CD4-positive, alpha-beta T cell (primary cell): ENCODE results near the gene NLGN1. TPM values are rescaled to one million over a fixed set of nuclear protein-coding genes. Genes with fewer than 3 reads are reported as not detected.
"Not testable (repeated sequence)": the region's sequence is repeated elsewhere in the genome, so short reads cannot be mapped to it uniquely, and the experiment has no call there.

Experiments
- ATAC-seq: fragments of 200-7000 bp; cut with Tn5 transposase; one replicate; pipeline ENCODE4 v1.10.0; 2022; ENCODE audit warnings: mild to moderate bottlenecking; ENCODE audit not compliant: poor library complexity
- CTCF ChIA-PET: fragments of 350-600 bp; sonication (Branson Sonifier 250); formaldehyde crosslinking; loops from one replicate; lab custom pipeline; 2021; ENCODE audit warnings: antibody characterized with exemption, inconsistent platforms; lab: Charles Lee
- POLR2A ChIA-PET: fragments of 350-600 bp; sonication (Branson Sonifier 250); formaldehyde crosslinking; loops from one replicate; lab custom pipeline; 2021; ENCODE audit warnings: antibody characterized with exemption, inconsistent platforms; lab: Charles Lee
- DNase-seq, 14 experiments: peaks; one replicate each; pipeline ENCODE4 v3.0.0-alpha.2; 2013 to 2020; ENCODE audit warnings: mixed read lengths in 2 of 14
- H3K27ac ChIP-seq, 2 donors: one replicate each; pipeline versions ENCODE4 v1.5.1 to v1.7.0; 2013; ENCODE audit warnings: low read length in 2 of 2, low read depth in 1 of 2, mild to moderate bottlenecking in 1 of 2
- H3K27me3 ChIP-seq, 2 experiments: 1 replicate in 1 of 2; 2 replicates in 1 of 2; pipeline versions ENCODE4 v1.6.1 to v1.7.0; 2013; ENCODE audit warnings: low read length in 2 of 2, control low read depth in 1 of 2, mild to moderate bottlenecking in 1 of 2, moderate library complexity in 1 of 2; ENCODE audit not compliant: insufficient read depth in 2 of 2, control insufficient read depth in 1 of 2
- H3K36me3 ChIP-seq: one replicate; pipeline ENCODE4 v1.6.1; 2013; ENCODE audit warnings: low read length, control low read depth; ENCODE audit not compliant: insufficient read depth
- H3K4me1 ChIP-seq: one replicate; pipeline ENCODE4 v1.6.1; 2013; ENCODE audit warnings: low read length, control low read depth; ENCODE audit not compliant: insufficient read depth
- H3K4me3 ChIP-seq: one replicate; pipeline ENCODE4 v1.5.1; 2013; ENCODE audit warnings: mild to moderate bottlenecking, low read length, moderate library complexity
- H3K9me3 ChIP-seq, 2 experiments: 1 replicate in 1 of 2; 2 replicates in 1 of 2; pipeline versions ENCODE4 v1.6.1 to v1.7.0; 2013; ENCODE audit warnings: low read length in 2 of 2, mild to moderate bottlenecking in 2 of 2, control low read depth in 1 of 2, moderate library complexity in 1 of 2; ENCODE audit not compliant: control insufficient read depth in 1 of 2, insufficient read depth in 1 of 2
- H3K27ac Mint-ChIP-seq: one replicate; pipeline ENCODE4 v1.8.0; 2020; ENCODE audit warnings: mixed read lengths
- H3K27me3 Mint-ChIP-seq: one replicate; pipeline ENCODE4 v1.8.0; 2021; ENCODE audit warnings: mixed read lengths
- H3K36me3 Mint-ChIP-seq: one replicate; pipeline ENCODE4 v1.8.0; 2021; ENCODE audit warnings: low read depth, mixed read lengths
- H3K4me1 Mint-ChIP-seq: one replicate; pipeline ENCODE4 v1.8.0; 2021; ENCODE audit warnings: low read depth, mixed read lengths
- H3K4me3 Mint-ChIP-seq: one replicate; pipeline ENCODE4 v1.8.0; 2020; ENCODE audit warnings: mild to moderate bottlenecking, mixed read lengths
- H3K9me3 Mint-ChIP-seq: one replicate; pipeline ENCODE4 v1.8.0; 2020; ENCODE audit warnings: mixed read lengths
- intact Hi-C, 2 experiments: fragments of 100-400 bp; cut with DNase I in 1 of 2; cut with micrococcal nuclease in 1 of 2; formaldehyde crosslinking; loops; one replicate each; pipeline versions ENCODE4 v1.15.1 to v1.9.0; 2023 to 2025; cut with DNase I, micrococcal nuclease
- total RNA-seq, 174 experiments: library from RNA in 2 of 174; stranded (reverse) in 2 of 174; gene quantifications; one replicate each; pipeline ENCODE4 v1.2.3 and lab custom pipeline; 2021 to 2026
- TF ChIP-seq, protein P1 (sequence below): fragments of 200-600 bp; IDR thresholded peaks from one replicate; pipeline ENCODE4 v1.8.0; 2022; ENCODE audit warnings: antibody characterized with exemption, mild to moderate bottlenecking

Gene NLGN1
- total RNA-seq, 2 experiments from 2014 or later, result not detected

DNA sequence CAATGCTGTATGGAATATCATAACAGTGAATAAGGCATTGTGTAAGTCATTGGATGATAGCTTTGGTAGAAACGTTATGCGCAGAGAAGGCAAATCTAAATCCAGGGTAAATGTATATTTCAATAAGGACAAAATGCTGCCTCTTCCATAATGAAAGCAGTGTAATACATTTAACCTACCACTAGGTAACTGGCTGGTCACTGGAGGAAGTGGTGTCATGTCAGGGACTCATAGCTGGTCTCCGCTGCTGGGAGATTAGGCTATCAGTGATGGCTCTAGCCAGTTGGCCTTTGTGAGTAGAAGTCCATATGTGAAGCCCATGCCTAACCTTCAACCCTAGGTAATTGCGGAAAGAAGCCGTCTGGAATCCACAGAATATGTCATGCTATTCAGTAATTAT is 140.9 kb downstream of the NLGN1 start:
- Mint-ChIP-seq H3K27me3 (no peaks in the 10 kb centered on the region), H3K4me1 (no peaks in the 10 kb centered on the region), H3K4me3 (no peak overlapping the region), H3K9me3 (peaks cover 2% of the 10 kb centered on the region), H3K27ac (no peak overlapping the region), H3K36me3 (no peaks in the 10 kb centered on the region)
- Histone ChIP-seq H3K4me1 (no peaks in the 10 kb centered on the region), H3K9me3 (peaks cover 0 to 4% of the 10 kb centered on the region in 2 experiments), H3K27me3 (no peaks in the 10 kb centered on the region), H3K4me3 (no peak overlapping the region), H3K27ac (no peak overlapping the region), H3K36me3 (no peaks in the 10 kb centered on the region)
- TF ChIP-seq, protein P1, sequence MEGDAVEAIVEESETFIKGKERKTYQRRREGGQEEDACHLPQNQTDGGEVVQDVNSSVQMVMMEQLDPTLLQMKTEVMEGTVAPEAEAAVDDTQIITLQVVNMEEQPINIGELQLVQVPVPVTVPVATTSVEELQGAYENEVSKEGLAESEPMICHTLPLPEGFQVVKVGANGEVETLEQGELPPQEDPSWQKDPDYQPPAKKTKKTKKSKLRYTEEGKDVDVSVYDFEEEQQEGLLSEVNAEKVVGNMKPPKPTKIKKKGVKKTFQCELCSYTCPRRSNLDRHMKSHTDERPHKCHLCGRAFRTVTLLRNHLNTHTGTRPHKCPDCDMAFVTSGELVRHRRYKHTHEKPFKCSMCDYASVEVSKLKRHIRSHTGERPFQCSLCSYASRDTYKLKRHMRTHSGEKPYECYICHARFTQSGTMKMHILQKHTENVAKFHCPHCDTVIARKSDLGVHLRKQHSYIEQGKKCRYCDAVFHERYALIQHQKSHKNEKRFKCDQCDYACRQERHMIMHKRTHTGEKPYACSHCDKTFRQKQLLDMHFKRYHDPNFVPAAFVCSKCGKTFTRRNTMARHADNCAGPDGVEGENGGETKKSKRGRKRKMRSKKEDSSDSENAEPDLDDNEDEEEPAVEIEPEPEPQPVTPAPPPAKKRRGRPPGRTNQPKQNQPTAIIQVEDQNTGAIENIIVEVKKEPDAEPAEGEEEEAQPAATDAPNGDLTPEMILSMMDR, result no peak
- no peak for DNase-seq
- CTCF ChIA-PET, result no interaction called here
- POLR2A ChIA-PET, result no interaction called here
- intact Hi-C loops, result no loop called here
- ATAC-seq, result no peak

DNA sequence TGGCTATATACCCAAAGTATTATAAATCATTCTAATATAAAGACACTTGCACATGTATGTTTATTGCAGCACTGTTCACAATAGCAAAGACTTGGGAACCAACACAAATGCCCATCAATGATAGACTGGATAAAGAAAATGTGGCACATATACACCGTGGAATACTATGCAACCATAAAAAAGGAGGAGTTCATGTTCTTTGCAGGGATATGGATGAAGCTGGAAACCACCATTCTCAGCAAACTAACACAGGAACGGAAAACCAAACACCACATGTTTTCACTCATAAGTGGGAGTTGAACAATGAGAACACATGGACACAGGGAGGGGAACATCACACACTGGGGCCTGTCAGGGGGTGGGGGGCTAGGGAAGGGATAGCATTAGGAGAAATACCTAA is 148.0 kb downstream of the NLGN1 start:
- H3K27ac Mint-ChIP-seq, H3K27me3 Mint-ChIP-seq, intact Hi-C loops, H3K4me3 Mint-ChIP-seq, H3K9me3 Mint-ChIP-seq, H3K27me3 ChIP-seq, H3K4me1 ChIP-seq, CTCF ChIA-PET, H3K36me3 Mint-ChIP-seq, H3K4me3 ChIP-seq, ATAC-seq, POLR2A ChIA-PET, H3K27ac ChIP-seq, H3K4me1 Mint-ChIP-seq, H3K36me3 ChIP-seq, DNase-seq, H3K9me3 ChIP-seq: not testable (repeated sequence)

DNA sequence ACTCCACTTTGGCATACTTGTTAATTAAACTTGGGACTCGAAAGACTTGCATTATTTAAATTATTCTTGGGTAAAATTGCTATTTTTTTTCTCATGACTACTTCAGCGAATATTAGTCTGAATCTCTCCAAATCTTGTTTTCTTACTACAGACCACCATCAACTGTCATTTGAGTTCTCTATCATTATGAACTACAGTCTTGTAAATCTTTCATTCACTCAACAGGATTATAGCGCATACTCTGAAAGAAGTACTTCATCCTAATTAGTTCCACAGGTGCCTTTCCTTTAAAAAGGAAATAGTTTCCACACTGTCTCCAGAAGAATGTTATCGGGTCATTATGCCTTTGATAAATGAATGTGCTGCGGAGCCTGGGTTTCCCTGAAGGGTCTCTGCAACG is 149.5 kb downstream of the NLGN1 start:
- CTCF ChIA-PET, result no interaction called here
- Mint-ChIP-seq H3K4me1 (no peaks in the 10 kb centered on the region), H3K4me3 (no peak overlapping the region), H3K27ac (no peak overlapping the region), H3K27me3 (no peaks in the 10 kb centered on the region), H3K9me3 (peaks cover 4% of the 10 kb centered on the region), H3K36me3 (no peaks in the 10 kb centered on the region)
- H3K4me1 ChIP-seq, result no peaks in the 10 kb centered on the region
- no peak for DNase-seq
- no peaks in the 10 kb centered on the region for H3K27me3 ChIP-seq
- ATAC-seq, result no peak
- no peak overlapping the region for H3K4me3 ChIP-seq
- TF ChIP-seq, protein P1, result no peak
- intact Hi-C loops, result no loop called here
- POLR2A ChIA-PET, result no interaction called here
- no peaks in the 10 kb centered on the region for H3K9me3 ChIP-seq
- no peaks in the 10 kb centered on the region for H3K36me3 ChIP-seq
- no peak overlapping the region for H3K27ac ChIP-seq

DNA sequence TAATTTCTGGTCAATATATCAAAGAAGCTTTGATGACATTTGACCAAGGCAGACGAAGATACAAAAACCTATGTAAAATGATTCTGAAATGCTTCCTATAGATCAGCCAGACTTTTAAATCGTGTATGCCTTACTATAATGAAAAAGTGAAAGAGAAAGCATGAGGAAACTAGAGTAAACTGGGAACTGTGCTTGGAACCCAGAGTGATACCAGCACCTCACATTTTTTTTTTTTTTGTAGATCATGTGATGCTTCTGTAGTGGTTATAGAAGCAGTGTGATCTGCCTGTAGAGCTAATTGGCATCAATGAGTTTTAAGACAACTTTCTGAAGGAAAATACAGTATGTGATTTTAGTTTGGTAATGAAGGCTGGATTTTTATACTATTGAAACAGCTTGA is 150.7 kb downstream of the NLGN1 start:
- Histone ChIP-seq H3K36me3 (no peaks in the 10 kb centered on the region), H3K9me3 (no peaks in the 10 kb centered on the region), H3K4me3 (no peak overlapping the region), H3K27ac (no peak overlapping the region), H3K27me3 (no peaks in the 10 kb centered on the region), H3K4me1 (no peaks in the 10 kb centered on the region)
- Mint-ChIP-seq H3K4me1 (no peaks in the 10 kb centered on the region), H3K36me3 (no peaks in the 10 kb centered on the region), H3K9me3 (peaks cover 4% of the 10 kb centered on the region), H3K4me3 (no peak overlapping the region), H3K27ac (no peak overlapping the region), H3K27me3 (no peaks in the 10 kb centered on the region)
- ChIA-PET POLR2A (no interaction called here), CTCF (no interaction called here)
- intact Hi-C loops, result no loop called here
- ATAC-seq (no peak), DNase-seq (no peak)
- TF ChIP-seq, protein P1, result no peak
